CD14-positive monocyte (primary cell): ENCODE data around the gene PLXDC1. TPM values are rescaled to one million over a fixed set of nuclear protein-coding genes. Genes with fewer than 3 reads are reported as not detected.

ENCODE experiments used
- DNase-seq, 3 donors: peaks; one replicate each; pipeline ENCODE4 v3.0.0-alpha.2; 2011 to 2022
- H2AFZ ChIP-seq: 2 replicates; pipeline ENCODE4 v1.6.0; 2012; ENCODE audit warnings: mild to moderate bottlenecking, low read depth, low read length, inconsistent platforms; ENCODE audit not compliant: insufficient read depth, poor library complexity, severe bottlenecking
- H3K27ac ChIP-seq, 2 donors: 1 replicate in 1 of 2; 2 replicates in 1 of 2; pipeline ENCODE4 v1.5.1; 2012 to 2013; ENCODE audit warnings: low read length in 2 of 2, control low read depth in 1 of 2, inconsistent platforms in 1 of 2, low read depth in 1 of 2, mild to moderate bottlenecking in 1 of 2
- H3K27me3 ChIP-seq, 2 donors: one replicate each; pipeline versions ENCODE4 v1.6.0 to v1.6.1; 2011 to 2013; ENCODE audit warnings: low read length in 2 of 2; ENCODE audit not compliant: control insufficient read depth in 2 of 2, insufficient read depth in 2 of 2
- H3K36me3 ChIP-seq, 2 donors: replicated peaks in 1 of 2; 1 replicate in 1 of 2; 2 replicates in 1 of 2; pipeline versions ENCODE4 v1.5.1 to v1.6.1; 2012 to 2013; ENCODE audit warnings: low read length in 2 of 2, control low read depth in 1 of 2, inconsistent platforms in 1 of 2, mild to moderate bottlenecking in 1 of 2; ENCODE audit not compliant: insufficient read depth in 2 of 2, control insufficient read depth in 1 of 2
- H3K4me1 ChIP-seq, 2 donors: 1 replicate in 1 of 2; 2 replicates in 1 of 2; pipeline versions ENCODE4 v1.5.1 to v1.6.1; 2012 to 2013; ENCODE audit warnings: low read length in 2 of 2, control low read depth in 1 of 2, inconsistent platforms in 1 of 2, mild to moderate bottlenecking in 1 of 2, moderate library complexity in 1 of 2; ENCODE audit not compliant: insufficient read depth in 2 of 2, control insufficient read depth in 1 of 2
- H3K4me2 ChIP-seq: replicated peaks from 2 replicates; pipeline ENCODE3; 2012; ENCODE audit warnings: low read length, moderate library complexity, mild to moderate bottlenecking; ENCODE audit not compliant: poor library complexity, severe bottlenecking; ENCODE audit errors: extremely low read depth
- H3K4me3 ChIP-seq, 3 experiments: fragments of 200-600 bp in 1 of 3; sonication (generic) in 1 of 3; replicated peaks in 1 of 3; 1 replicate in 2 of 3; 2 replicates in 1 of 3; pipeline ENCODE4 v1.5.1; 2011 to 2013; ENCODE audit warnings: low read length in 3 of 3, mild to moderate bottlenecking in 3 of 3, control low read depth in 2 of 3, low read depth in 2 of 3, inconsistent platforms in 1 of 3, moderate library complexity in 1 of 3
- H3K79me2 ChIP-seq: 2 replicates; pipeline ENCODE4 v1.6.0; 2012; ENCODE audit warnings: mild to moderate bottlenecking, control low read depth, inconsistent platforms, low read length, moderate library complexity; ENCODE audit not compliant: insufficient read depth
- H3K9ac ChIP-seq: 2 replicates; pipeline ENCODE4 v1.6.0; 2017; ENCODE audit warnings: low read length, mild to moderate bottlenecking; ENCODE audit not compliant: insufficient read depth, poor library complexity, severe bottlenecking
- H3K9me3 ChIP-seq, 2 donors: replicated peaks in 1 of 2; 1 replicate in 1 of 2; 2 replicates in 1 of 2; pipeline versions ENCODE4 v1.5.1 to v1.6.1; 2012 to 2013; ENCODE audit warnings: low read length in 2 of 2, control low read depth in 1 of 2; ENCODE audit not compliant: control insufficient read depth in 1 of 2, insufficient read depth in 1 of 2
- H4K20me1 ChIP-seq: 2 replicates; pipeline ENCODE4 v1.6.0; 2012; ENCODE audit warnings: mild to moderate bottlenecking, low read length, control low read depth, moderate library complexity; ENCODE audit not compliant: insufficient read depth
- H3K27ac Mint-ChIP-seq, 7 donors: one replicate each; pipeline ENCODE4 v1.8.0; 2020; ENCODE audit warnings: mild to moderate bottlenecking in 7 of 7, mixed read lengths in 7 of 7, moderate library complexity in 6 of 7, inconsistent platforms in 2 of 7
- H3K27me3 Mint-ChIP-seq, 3 donors: one replicate each; pipeline ENCODE4 v1.8.0; 2021 to 2022; ENCODE audit warnings: low read depth in 3 of 3, mild to moderate bottlenecking in 3 of 3, mixed read lengths in 3 of 3, moderate library complexity in 3 of 3, inconsistent platforms in 1 of 3
- H3K36me3 Mint-ChIP-seq, 2 donors: one replicate each; pipeline ENCODE4 v1.8.0; 2020; ENCODE audit warnings: mixed read lengths in 2 of 2, inconsistent platforms in 1 of 2, mild to moderate bottlenecking in 1 of 2
- H3K4me1 Mint-ChIP-seq: one replicate; pipeline ENCODE4 v1.8.0; 2020; ENCODE audit warnings: mild to moderate bottlenecking, mixed read lengths
- H3K4me3 Mint-ChIP-seq, 2 donors: one replicate each; pipeline ENCODE4 v1.8.0; 2020; ENCODE audit warnings: mild to moderate bottlenecking in 2 of 2, mixed read lengths in 2 of 2, moderate library complexity in 1 of 2
- H3K9me3 Mint-ChIP-seq, 7 donors: one replicate each; pipeline ENCODE4 v1.8.0; 2020 to 2022; ENCODE audit warnings: mixed read lengths in 7 of 7, mild to moderate bottlenecking in 6 of 7, moderate library complexity in 6 of 7, inconsistent platforms in 2 of 7
- CTCF ChIP-seq: fragments of 200-600 bp; IDR thresholded peaks from one replicate; pipeline ENCODE4 v1.8.0; 2022; ENCODE audit warnings: antibody characterized with exemption, mild to moderate bottlenecking
- WGBS: methylation state at CpG from one replicate; pipeline ENCODE4 v1.1.5; 2013; ENCODE audit warnings: missing lambda C conversion rate; ENCODE audit not compliant: insufficient coverage; 5-methylcytosine and 5-hydroxymethylcytosine counted together
- intact Hi-C, 2 donors: fragments of 100-400 bp; cut with micrococcal nuclease; formaldehyde crosslinking; loops; one replicate each; pipeline versions ENCODE4 v1.15.0 to v1.15.1; 2023
- polyA plus RNA-seq, 3 donors: library from polyadenylated mRNA; depleted of rRNA in 1 of 3; unstranded in 2 of 3; stranded (reverse) in 1 of 3; fragments of 300-500 nt in 2 of 3; fragments of >200 nt in 1 of 3; fragmentation: Illumina TruSeq in 2 of 3; gene quantifications; 1 replicate in 2 of 3; 2 replicates in 1 of 3; pipeline ENCODE4 v1.2.3, GENCODE V29; 2012 to 2021

The PLXDC1 gene
- polyA plus RNA-seq, 3 donors = 0.21 TPM; not detected in 2

GRCh38 chr17:39194089-39194984, 42.9 kb upstream of the PLXDC1 start:
- H3K4me2 ChIP-seq = no peak overlapping the region
- peaks cover 19 to 39% of the 10 kb centered on the region in 2 donors for H3K36me3 ChIP-seq
- Mint-ChIP-seq H3K4me3 (no peak overlapping the region), H3K27me3 (peaks cover 0 to 3% (median 2%) of the 10 kb centered on the region in 3 donors), H3K36me3 (peaks cover 32 to 38% of the 10 kb centered on the region in 2 donors), H3K4me1 (peaks cover 33% of the 10 kb centered on the region), H3K9me3 (no peaks in the 10 kb centered on the region), H3K27ac (no peak overlapping the region)
- DNase-seq = no peak
- H2AFZ ChIP-seq = no peak overlapping the region
- H3K79me2 ChIP-seq = no peaks in the 10 kb centered on the region
- no peak overlapping the region for H3K27ac ChIP-seq
- peaks cover 33 to 39% of the 10 kb centered on the region in 2 donors for H3K4me1 ChIP-seq
- H4K20me1 ChIP-seq = peaks cover 3% of the 10 kb centered on the region
- H3K9me3 ChIP-seq = no peaks in the 10 kb centered on the region
- intact Hi-C loops = no loop called here
- H3K9ac ChIP-seq = no peak overlapping the region
- H3K27me3 ChIP-seq = no peaks in the 10 kb centered on the region
- H3K4me3 ChIP-seq = no peak overlapping the region
- TF ChIP-seq CTCF = no peak
- WGBS = 93% methylated on average over 10 of the region's 20 CpGs

DNA sequence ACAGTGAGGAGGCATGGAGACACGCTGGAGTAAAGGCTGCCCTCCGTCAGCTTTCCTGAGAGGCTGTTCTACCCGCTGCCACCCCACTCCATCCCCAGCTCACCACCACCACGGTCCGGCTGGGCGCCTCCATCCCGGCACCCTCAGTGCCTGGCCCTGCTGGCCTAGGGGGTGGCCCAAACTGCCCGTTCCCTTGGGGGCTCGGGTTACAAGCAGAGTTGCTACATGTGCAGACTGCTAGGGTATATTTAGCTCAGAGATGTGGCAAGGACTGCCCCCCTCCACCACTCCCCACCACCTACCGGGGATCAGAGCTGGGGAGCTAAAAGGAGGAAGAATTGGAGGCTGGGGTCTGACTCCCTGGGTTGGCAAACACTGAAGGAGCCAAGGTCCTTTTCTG, 41.9 kb upstream of the PLXDC1 start:
- Histone ChIP-seq H3K27me3 (no peaks in the 10 kb centered on the region), H3K9me3 (no peaks in the 10 kb centered on the region), H4K20me1 (peaks cover 3% of the 10 kb centered on the region), H2AFZ (no peak overlapping the region), H3K4me1 (peaks cover 23 to 30% of the 10 kb centered on the region in 2 donors), H3K27ac (no peak overlapping the region), H3K36me3 (peaks cover 23 to 42% of the 10 kb centered on the region in 2 donors), H3K9ac (no peak overlapping the region), H3K4me3 (no peak overlapping the region), H3K4me2 (no peak overlapping the region), H3K79me2 (no peaks in the 10 kb centered on the region)
- intact Hi-C loops = no loop called here
- Mint-ChIP-seq H3K4me3 (no peak overlapping the region), H3K4me1 (peaks cover 23% of the 10 kb centered on the region), H3K27ac (no peak overlapping the region), H3K36me3 (peaks cover 34 to 44% of the 10 kb centered on the region in 2 donors), H3K9me3 (no peaks in the 10 kb centered on the region), H3K27me3 (peaks cover 0 to 3% (median 2%) of the 10 kb centered on the region in 3 donors)
- WGBS = 100% methylated on average over 1 of the region's 10 CpGs
- DNase-seq = no peak
- TF ChIP-seq CTCF = no peak
